OCI-LY3 (cell line): ENCODE data around the gene WNT6.
A peak's percentile ranks its signal among the peaks of the same experiment; 100 is the strongest.

Experiments used
- H2AFZ ChIP-seq: fragments of 200-600, 300-600 bp; shearing (Covaris generic); 2 replicates; pipeline ENCODE4 v1.6.0; 2014; ENCODE audit warnings: antibody characterized with exemption, low read depth, low read length
- H3K27ac ChIP-seq: fragments of 200-600, 300-600 bp; sonication (generic); 2 replicates; pipeline ENCODE4 v1.5.1; 2014; ENCODE audit warnings: mild to moderate bottlenecking, low read length, moderate library complexity, mixed read lengths
- H3K27me3 ChIP-seq: fragments of 200-600, 300-600 bp; sonication (generic); 2 replicates; pipeline ENCODE4 v1.6.1; 2014; ENCODE audit warnings: low read depth, low read length, mixed read lengths
- H3K36me3 ChIP-seq: fragments of 200-600, 300-600 bp; sonication (generic); replicated peaks from 2 replicates; pipeline ENCODE3; 2014; ENCODE audit warnings: low read depth, low read length, mixed read lengths
- H3K4me1 ChIP-seq: fragments of 300-600, 200-600 bp; sonication (generic); 2 replicates; pipeline ENCODE4 v1.6.1; 2014; ENCODE audit warnings: low read length, mixed read lengths
- H3K4me2 ChIP-seq: fragments of 200-600, 300-600 bp; sonication (generic); 2 replicates; pipeline ENCODE4 v1.6.1; 2014; ENCODE audit warnings: low read length, mixed read lengths
- H3K4me3 ChIP-seq: fragments of 300-600, 200-600 bp; sonication (generic); 2 replicates; pipeline ENCODE4 v1.5.1; 2014; ENCODE audit warnings: antibody characterized with exemption, mild to moderate bottlenecking, low read length, moderate library complexity
- H3K79me2 ChIP-seq: fragments of 300-600, 200-600 bp; shearing (Covaris generic); 2 replicates; pipeline ENCODE4 v1.6.1; 2014; ENCODE audit warnings: mild to moderate bottlenecking, low read length, mixed read lengths
- H3K9ac ChIP-seq: fragments of 300-600, 200-600 bp; shearing (Covaris generic); 2 replicates; pipeline ENCODE4 v1.6.0; 2014; ENCODE audit warnings: mild to moderate bottlenecking, low read length, moderate library complexity
- H3K9me3 ChIP-seq: fragments of 200-600, 300-600 bp; shearing (Covaris generic); 2 replicates; pipeline ENCODE4 v1.6.1; 2014; ENCODE audit warnings: low read length, mixed read lengths; ENCODE audit not compliant: insufficient read depth
- H4K20me1 ChIP-seq: fragments of 200-600, 300-600 bp; sonication (generic); 2 replicates; pipeline ENCODE4 v1.6.1; 2016; ENCODE audit warnings: low read length, mixed read lengths; ENCODE audit not compliant: insufficient read depth
- EZH2phosphoT487 ChIP-seq: fragments of 200-600 bp; shearing (Covaris generic); IDR thresholded peaks from 2 replicates; pipeline ENCODE4 v1.6.1; 2018; ENCODE audit warnings: antibody characterized with exemption, mixed run types, low read depth
- TF ChIP-seq, protein P1 (sequence below): fragments of 200-600, 300-600 bp; sonication (generic); IDR thresholded peaks from 2 replicates; pipeline ENCODE4 v1.5.1; 2014; ENCODE audit warnings: antibody characterized with exemption, low read length, low read depth

The WNT6 gene

DNA sequence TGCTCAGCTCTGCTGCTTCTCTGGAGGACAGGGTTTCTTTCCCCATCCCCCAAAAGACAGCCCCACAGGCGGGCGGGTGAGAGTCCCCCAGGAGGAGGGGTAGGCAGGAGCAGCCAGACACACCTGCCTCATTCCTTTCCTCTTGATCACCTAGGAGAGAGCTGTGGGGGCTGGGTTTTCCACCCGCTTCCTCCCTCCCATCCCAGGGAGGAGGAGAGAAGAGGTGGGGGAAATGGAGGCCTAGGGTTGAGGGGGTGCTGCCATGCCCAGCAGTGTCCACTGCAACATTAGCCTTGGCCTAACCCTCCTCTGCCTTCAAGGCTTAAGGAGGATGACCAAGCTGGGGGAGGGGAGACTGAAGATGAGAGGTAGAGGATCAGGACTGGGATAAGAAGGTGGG is 35.7 kb downstream of the WNT6 start:
- peak overlapping the region; percentile 76; the same call in 1 of the 2 replicates for H3K4me2 ChIP-seq
- H3K9ac ChIP-seq = peak overlapping the region; percentile 59; the same call in 1 of the 2 replicates
- no peaks in the 10 kb centered on the region for H3K79me2 ChIP-seq
- TF ChIP-seq EZH2phosphoT487 = no peak
- TF ChIP-seq, protein P1, sequence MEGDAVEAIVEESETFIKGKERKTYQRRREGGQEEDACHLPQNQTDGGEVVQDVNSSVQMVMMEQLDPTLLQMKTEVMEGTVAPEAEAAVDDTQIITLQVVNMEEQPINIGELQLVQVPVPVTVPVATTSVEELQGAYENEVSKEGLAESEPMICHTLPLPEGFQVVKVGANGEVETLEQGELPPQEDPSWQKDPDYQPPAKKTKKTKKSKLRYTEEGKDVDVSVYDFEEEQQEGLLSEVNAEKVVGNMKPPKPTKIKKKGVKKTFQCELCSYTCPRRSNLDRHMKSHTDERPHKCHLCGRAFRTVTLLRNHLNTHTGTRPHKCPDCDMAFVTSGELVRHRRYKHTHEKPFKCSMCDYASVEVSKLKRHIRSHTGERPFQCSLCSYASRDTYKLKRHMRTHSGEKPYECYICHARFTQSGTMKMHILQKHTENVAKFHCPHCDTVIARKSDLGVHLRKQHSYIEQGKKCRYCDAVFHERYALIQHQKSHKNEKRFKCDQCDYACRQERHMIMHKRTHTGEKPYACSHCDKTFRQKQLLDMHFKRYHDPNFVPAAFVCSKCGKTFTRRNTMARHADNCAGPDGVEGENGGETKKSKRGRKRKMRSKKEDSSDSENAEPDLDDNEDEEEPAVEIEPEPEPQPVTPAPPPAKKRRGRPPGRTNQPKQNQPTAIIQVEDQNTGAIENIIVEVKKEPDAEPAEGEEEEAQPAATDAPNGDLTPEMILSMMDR = no peak
- no peaks in the 10 kb centered on the region for H4K20me1 ChIP-seq
- no peaks in the 10 kb centered on the region for H3K27me3 ChIP-seq
- no peak overlapping the region for H3K4me3 ChIP-seq
- peak overlapping the region; percentile 99 for H3K27ac ChIP-seq
- no peak overlapping the region for H2AFZ ChIP-seq
- peaks cover 19% of the 10 kb centered on the region for H3K36me3 ChIP-seq
- H3K9me3 ChIP-seq = no peaks in the 10 kb centered on the region
- H3K4me1 ChIP-seq = peaks cover 80% of the 10 kb centered on the region

GRCh38 chr2:218895759-218896500 is 36.3 kb downstream of the WNT6 start:
- peak overlapping the region; percentile 59 for H3K9ac ChIP-seq
- H3K9me3 ChIP-seq = no peaks in the 10 kb centered on the region
- H3K36me3 ChIP-seq = peaks cover 14% of the 10 kb centered on the region
- peak overlapping the region; percentile 98 for H3K4me2 ChIP-seq
- peaks cover 5% of the 10 kb centered on the region; the same call in 1 of the 2 replicates for H3K27me3 ChIP-seq
- no peaks in the 10 kb centered on the region for H3K79me2 ChIP-seq
- TF ChIP-seq, protein P1 = no peak
- no peak for TF ChIP-seq EZH2phosphoT487
- no peaks in the 10 kb centered on the region for H4K20me1 ChIP-seq
- H3K27ac ChIP-seq = peak overlapping the region; percentile 99
- H2AFZ ChIP-seq = no peak overlapping the region
- H3K4me3 ChIP-seq = peak overlapping the region; percentile 85
- H3K4me1 ChIP-seq = peaks cover 74% of the 10 kb centered on the region

- Histone ChIP-seq H3K36me3 (peaks cover 6% of the 10 kb centered on the region), H3K4me1 (peaks cover 66% of the 10 kb centered on the region), H3K27ac (peak overlapping the region; percentile 99), H2AFZ (no peak overlapping the region), H3K9ac (peak overlapping the region; percentile 97), H3K27me3 (peaks cover 5% of the 10 kb centered on the region; the same call in 1 of the 2 replicates), H3K9me3 (no peaks in the 10 kb centered on the region), H4K20me1 (no peaks in the 10 kb centered on the region), H3K79me2 (no peaks in the 10 kb centered on the region), H3K4me2 (peak overlapping the region; percentile 98), H3K4me3 (peak overlapping the region; percentile 85)
- TF ChIP-seq, protein P1 = no peak
- 0 out of 2 replicates have a peak, but pooled peaks have one; percentile 41 for TF ChIP-seq EZH2phosphoT487
These were observed 37.1 kb downstream of the WNT6 start for GRCh38 chr2:218896501-218897393.
